GM19463 (cell line): ENCODE data around the gene UBAC2.
A peak's percentile ranks its signal among the peaks of the same experiment; 100 is the strongest.
"Not testable (repeated sequence)": the region's sequence is repeated elsewhere in the genome, so short reads cannot be mapped to it uniquely, and the experiment has no call there.

Experiments
- ATAC-seq: cut with Tn5 transposase; IDR thresholded peaks from one replicate; pipeline ENCODE4 v1.9.1; 2021; ENCODE audit warnings: mild to moderate bottlenecking, moderate library complexity; ENCODE audit not compliant: unreplicated experiment

The UBAC2 gene

GRCh38 chr13:99182439-99182838 lies 18.2 kb upstream of the UBAC2 start:
- ATAC-seq: no peak

GRCh38 chr13:99185606-99186005 lies 15.0 kb upstream of the UBAC2 start:
- no peak for ATAC-seq

GRCh38 chr13:99190147-99190985 lies 10.3 kb upstream of the UBAC2 start:
- no peak for ATAC-seq

GRCh38 chr13:99191336-99191899 lies 9.2 kb upstream of the UBAC2 start:
- no peak for ATAC-seq

- no peak for ATAC-seq
Observed at GRCh38 chr13:99191900-99192399, 8.7 kb upstream of the UBAC2 start.

- no peak for ATAC-seq
Observed at GRCh38 chr13:99192480-99192879, 8.2 kb upstream of the UBAC2 start.

GRCh38 chr13:99193152-99193551 lies 7.5 kb upstream of the UBAC2 start:
- no peak for ATAC-seq

GRCh38 chr13:99196466-99197116 lies 4.1 kb upstream of the UBAC2 start:
- no peak for ATAC-seq

- no peak for ATAC-seq
Observed at GRCh38 chr13:99197117-99197651, 3.5 kb upstream of the UBAC2 start.

- ATAC-seq: peak; percentile 1
Observed at GRCh38 chr13:99199541-99200431, 868 bp upstream of the UBAC2 start.

GRCh38 chr13:99203601-99204579 lies 3.2 kb downstream of the UBAC2 start:
- ATAC-seq: no peak

GRCh38 chr13:99205621-99206220 lies 5.1 kb downstream of the UBAC2 start:
- ATAC-seq: no peak

- no peak for ATAC-seq
Observed at GRCh38 chr13:99206226-99206625, 5.6 kb downstream of the UBAC2 start.

- ATAC-seq: no peak
Observed at GRCh38 chr13:99206873-99207272, 6.2 kb downstream of the UBAC2 start.

GRCh38 chr13:99207511-99207910 lies 6.9 kb downstream of the UBAC2 start:
- no peak for ATAC-seq

- ATAC-seq: no peak
Observed at GRCh38 chr13:99208185-99208584, 7.5 kb downstream of the UBAC2 start.

- no peak for ATAC-seq
Observed at GRCh38 chr13:99208845-99209527, 8.3 kb downstream of the UBAC2 start.

GRCh38 chr13:99210627-99211026 lies 10.0 kb downstream of the UBAC2 start:
- not testable (repeated sequence) for ATAC-seq
